Brain pericyte (primary cell): ENCODE results near the gene CACNB2.

Source experiments
- DNase-seq: peaks from one replicate; pipeline ENCODE4 v3.0.0-alpha.2; 2012; ENCODE audit warnings: low read depth, low spot score

CACNB2 gene

GRCh38 chr10:18334116-18334867 is 194.1 kb downstream of the CACNB2 start:
- no peak for DNase-seq

DNA sequence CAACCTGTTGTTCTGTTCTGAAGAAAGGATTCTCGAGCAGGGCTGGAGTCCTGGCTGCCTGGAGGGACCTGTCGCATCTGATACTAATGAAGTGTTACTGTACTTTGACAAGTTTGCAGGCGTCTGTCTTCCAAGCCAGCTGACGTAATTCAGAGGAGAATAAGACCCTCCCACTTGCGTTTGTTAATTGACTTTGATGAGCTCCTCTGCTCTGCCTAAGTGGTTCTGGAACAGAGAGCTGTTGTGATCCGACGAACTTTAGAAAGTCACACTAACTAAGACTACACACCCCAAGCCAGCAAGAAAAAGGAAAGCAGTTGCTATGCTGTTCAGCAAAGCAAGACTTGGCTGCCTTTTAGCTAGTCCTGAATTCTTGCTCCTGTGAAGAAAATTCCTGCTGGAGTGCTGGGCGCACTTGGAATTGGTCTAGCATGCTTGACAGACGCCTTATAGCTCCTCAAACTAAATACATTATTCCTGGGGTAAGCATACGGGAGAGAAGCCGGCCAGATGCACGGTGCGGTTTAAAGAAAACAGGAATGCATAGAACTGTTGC is 200.3 kb downstream of the CACNB2 start:
- no peak for DNase-seq

GRCh38 chr10:18341055-18341454 is 200.8 kb downstream of the CACNB2 start:
- DNase-seq, result no peak

- DNase-seq, result no peak
Measured at GRCh38 chr10:18343573-18343972, 203.3 kb downstream of the CACNB2 start.

- DNase-seq, result no peak
Measured at GRCh38 chr10:18345308-18345707, 205.1 kb downstream of the CACNB2 start.

- no peak for DNase-seq
Measured at GRCh38 chr10:18350340-18350739, 210.1 kb downstream of the CACNB2 start.

- no peak for DNase-seq
Measured at GRCh38 chr10:18351421-18351820, 211.2 kb downstream of the CACNB2 start.

- DNase-seq, result no peak
Measured at GRCh38 chr10:18352175-18352574, 212.0 kb downstream of the CACNB2 start.

DNA sequence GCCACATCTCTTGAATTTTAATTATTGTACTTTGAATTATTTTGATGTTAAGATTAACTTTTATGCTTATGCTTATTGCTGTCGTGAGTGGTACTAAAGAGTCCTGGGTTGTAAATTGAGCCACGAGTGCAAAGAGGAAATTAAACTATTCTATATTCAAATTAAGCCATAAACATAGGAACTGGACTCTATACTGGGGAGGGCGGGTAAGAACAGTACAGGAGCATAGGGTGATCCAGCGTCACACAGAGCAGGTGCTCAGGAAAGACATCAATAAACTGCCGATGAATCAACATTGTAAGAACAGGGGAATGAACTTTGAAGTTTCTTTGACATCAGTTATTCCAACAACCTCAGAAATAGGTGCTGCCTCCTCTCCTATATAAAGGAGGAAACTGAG is 219.6 kb downstream of the CACNB2 start:
- no peak for DNase-seq

DNA sequence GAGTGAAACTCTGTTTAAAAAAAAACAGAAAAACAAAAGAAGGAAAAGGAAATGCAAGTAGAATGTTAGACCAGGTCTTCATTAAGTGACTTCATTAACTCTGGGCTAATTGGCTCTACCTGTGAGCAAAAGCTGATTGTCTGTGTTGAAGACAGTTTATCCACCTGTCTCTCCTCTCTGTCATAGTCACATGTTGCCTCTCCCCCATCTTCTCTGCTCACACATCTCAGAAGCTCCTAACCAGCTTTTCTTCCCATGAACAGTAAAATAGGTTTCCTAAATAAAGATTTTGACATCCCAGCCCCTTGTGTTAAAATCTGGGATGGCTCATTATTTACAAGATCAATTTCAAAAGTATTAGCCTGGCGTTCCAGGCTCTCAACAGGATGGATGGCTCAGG is 222.7 kb downstream of the CACNB2 start:
- DNase-seq, result no peak

- no peak for DNase-seq
Measured at GRCh38 chr10:18364987-18365775, 225.0 kb downstream of the CACNB2 start.

DNA sequence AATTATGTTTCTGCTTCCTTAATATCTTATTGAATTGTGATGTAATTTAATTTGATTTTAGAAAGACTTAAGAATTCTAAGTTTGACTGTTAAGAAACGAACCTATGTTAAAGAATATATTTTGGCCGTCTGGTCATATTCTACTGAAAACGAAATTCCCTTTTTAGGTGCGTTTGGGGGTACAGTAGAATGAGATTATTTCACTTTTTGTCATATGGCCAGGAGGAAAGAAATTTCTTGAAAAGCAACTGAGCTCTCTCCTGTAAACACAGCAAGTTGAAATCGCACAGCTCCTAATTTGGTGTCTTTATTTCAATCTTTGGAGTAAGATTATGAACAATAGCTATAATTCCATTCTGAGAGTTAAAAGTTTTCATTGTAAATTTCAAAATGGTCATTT is 227.6 kb downstream of the CACNB2 start:
- no peak for DNase-seq

DNA sequence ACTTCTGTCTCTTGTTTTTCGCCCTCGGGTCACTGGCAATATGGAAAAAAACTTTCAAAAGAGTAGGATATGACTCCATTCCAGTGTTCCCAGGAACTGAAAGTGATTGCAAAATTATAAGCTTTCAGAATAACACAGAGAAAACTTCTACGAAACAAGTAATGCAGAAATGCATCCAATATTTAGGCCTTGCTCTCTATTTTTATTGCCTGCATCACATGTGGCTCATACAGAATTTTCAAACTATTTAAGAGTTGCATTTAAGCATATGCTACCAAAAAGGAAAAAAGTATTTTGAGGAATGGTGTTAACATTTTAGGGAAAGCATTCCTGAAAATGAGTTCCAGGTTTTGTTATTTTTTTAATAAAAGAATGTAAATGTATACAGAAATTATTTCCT is 228.0 kb downstream of the CACNB2 start:
- no peak for DNase-seq

GRCh38 chr10:18368682-18369081 is 228.5 kb downstream of the CACNB2 start:
- DNase-seq, result no peak

- no peak for DNase-seq
Measured at GRCh38 chr10:18369859-18370473, 229.7 kb downstream of the CACNB2 start.

GRCh38 chr10:18376650-18377049 is 236.4 kb downstream of the CACNB2 start:
- DNase-seq, result no peak

- no peak for DNase-seq
Measured at GRCh38 chr10:18377898-18378297, 237.7 kb downstream of the CACNB2 start.

GRCh38 chr10:18378766-18379165 is 238.5 kb downstream of the CACNB2 start:
- DNase-seq, result no peak

DNA sequence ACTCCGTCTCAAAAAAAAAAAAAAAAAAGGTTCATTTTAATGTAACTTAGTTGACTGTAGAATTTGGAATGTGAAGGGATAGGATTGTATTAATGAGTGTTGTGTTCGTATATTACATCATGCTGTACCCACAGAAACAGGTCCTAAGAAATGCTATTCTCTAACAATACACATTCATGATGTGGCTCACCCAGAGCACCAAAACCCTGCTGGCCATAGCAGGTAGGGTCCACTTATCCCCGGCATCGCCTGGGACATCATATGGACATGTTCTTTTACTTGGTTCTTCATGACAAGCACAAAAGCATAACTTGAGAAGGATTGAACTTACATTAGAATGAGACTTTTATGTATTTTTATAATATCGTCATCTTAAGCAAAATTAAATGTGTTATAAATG is 241.5 kb downstream of the CACNB2 start:
- no peak for DNase-seq

DNA sequence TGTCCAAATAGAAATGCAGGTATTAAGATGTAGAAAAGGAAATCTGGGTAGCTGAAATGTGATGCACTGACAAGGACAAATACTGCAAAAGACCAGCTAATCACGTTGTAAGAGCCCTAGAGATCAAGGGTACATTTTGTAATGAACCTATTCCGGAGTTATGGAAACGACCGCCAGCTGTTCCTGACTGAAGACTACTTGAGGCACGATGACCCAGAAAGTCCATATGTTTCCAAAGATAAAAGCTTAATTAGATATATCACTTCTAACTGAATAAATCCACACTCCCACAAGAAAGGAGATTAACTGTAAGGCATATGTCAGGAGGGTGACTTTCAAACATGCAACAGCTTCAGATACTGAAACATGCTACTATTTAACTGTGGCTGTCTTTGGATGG is 257.7 kb downstream of the CACNB2 start:
- DNase-seq, result no peak

GRCh38 chr10:18399158-18399557 is 258.9 kb downstream of the CACNB2 start:
- no peak for DNase-seq

DNA sequence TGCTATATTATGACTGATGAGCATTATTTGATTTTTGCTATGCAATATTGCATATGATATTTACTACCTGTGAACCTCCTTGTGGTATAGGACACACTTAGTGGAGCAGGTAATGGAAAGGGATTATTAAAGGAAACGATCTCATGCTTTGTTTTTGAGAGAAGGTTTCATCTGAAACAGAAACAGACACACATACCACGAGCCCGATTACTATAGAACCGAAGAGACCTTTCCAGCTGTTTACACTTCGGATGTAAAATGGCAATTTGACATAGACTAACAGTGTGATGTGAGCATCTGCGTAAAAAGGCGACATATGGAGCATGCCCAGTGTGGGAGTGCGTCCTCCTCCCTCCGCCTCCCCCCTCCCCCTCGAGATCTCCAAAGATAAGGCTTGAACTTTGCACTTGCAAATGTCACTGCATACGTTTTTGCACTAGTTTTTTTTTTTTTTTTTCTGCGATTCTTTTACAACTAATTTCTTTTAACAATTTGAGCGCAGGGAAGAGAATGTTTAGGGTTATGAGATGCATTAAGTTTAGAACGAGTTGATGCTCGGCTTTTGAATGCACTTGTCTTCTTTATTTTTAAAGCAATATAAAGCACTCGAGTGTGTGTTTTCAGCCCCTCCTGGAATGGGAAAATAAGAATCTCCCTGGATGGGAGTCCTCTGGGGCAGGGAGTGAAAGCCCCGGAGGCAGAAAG is 260.1 kb downstream of the CACNB2 start:
- no peak for DNase-seq
